Esophagus squamous epithelium (tissue), 4 donors: ENCODE results near the gene RDH13.
"Not testable (repeated sequence)": the region's sequence is repeated elsewhere in the genome, so short reads cannot be mapped to it uniquely, and the experiment has no call there.

Experiments
- POLR2A ChIP-seq, 4 donors: fragments of 450-650 bp; IDR thresholded peaks; one replicate each; pipeline ENCODE4 v1.6.1; 2017; ENCODE audit warnings: antibody characterized with exemption in 4 of 4, mild to moderate bottlenecking in 4 of 4, moderate library complexity in 3 of 4
- TF ChIP-seq, protein P1 (sequence below), 6 experiments: fragments of 450-650 bp in 4 of 6; fragments of 200-600 bp in 2 of 6; sonication (generic) in 2 of 6; IDR thresholded peaks; one replicate each; pipeline ENCODE4 v1.5.1; 2016 to 2019; ENCODE audit warnings: antibody characterized with exemption in 6 of 6, mild to moderate bottlenecking in 4 of 6, moderate library complexity in 4 of 6

DNA sequence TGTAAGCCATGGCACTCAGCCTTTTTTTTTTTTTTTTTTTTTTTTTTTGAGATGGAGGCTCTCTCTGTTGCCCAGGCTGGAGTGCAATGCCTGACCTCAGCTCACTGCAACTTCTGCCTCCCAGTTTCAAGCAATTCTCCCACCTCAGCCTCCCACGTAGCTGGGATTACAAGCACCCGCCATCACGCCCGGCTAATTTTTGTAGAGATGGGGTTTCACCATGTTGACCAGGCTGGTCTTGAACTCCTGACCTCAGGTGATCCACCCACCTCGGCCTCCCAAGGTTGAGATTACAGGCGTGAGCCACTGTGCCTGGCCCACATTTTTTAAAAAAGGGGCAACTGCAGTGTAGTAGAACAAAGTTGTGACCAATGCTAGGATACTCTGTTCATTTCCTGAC is 25.3 kb downstream of the RDH13 start:
- TF ChIP-seq, protein P1, sequence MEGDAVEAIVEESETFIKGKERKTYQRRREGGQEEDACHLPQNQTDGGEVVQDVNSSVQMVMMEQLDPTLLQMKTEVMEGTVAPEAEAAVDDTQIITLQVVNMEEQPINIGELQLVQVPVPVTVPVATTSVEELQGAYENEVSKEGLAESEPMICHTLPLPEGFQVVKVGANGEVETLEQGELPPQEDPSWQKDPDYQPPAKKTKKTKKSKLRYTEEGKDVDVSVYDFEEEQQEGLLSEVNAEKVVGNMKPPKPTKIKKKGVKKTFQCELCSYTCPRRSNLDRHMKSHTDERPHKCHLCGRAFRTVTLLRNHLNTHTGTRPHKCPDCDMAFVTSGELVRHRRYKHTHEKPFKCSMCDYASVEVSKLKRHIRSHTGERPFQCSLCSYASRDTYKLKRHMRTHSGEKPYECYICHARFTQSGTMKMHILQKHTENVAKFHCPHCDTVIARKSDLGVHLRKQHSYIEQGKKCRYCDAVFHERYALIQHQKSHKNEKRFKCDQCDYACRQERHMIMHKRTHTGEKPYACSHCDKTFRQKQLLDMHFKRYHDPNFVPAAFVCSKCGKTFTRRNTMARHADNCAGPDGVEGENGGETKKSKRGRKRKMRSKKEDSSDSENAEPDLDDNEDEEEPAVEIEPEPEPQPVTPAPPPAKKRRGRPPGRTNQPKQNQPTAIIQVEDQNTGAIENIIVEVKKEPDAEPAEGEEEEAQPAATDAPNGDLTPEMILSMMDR (IDR thresholded peaks at IDR 0.05) = not testable (repeated sequence)
- TF ChIP-seq POLR2A (IDR thresholded peaks at IDR 0.05) = not testable (repeated sequence)
